ENCODE results near the gene PLEKHH3. TPM values are rescaled to one million over a fixed set of nuclear protein-coding genes. Genes with fewer than 3 reads are reported as not detected.

Gene PLEKHH3
- total RNA-seq, 1 experiment from 2014 or later = 17.8 TPM

GRCh38 chr17:42686520-42687128, 9.8 kb upstream of the PLEKHH3 start:
- DNase-seq (ENCODE audit: low read depth) = no peak

GRCh38 chr17:42685831-42686230, 9.0 kb upstream of the PLEKHH3 start:
- DNase-seq (ENCODE audit: low read depth) = no peak

- no peak for DNase-seq (ENCODE audit: low read depth)
These were observed 8.2 kb upstream of the PLEKHH3 start for GRCh38 chr17:42684929-42685556.

- DNase-seq (ENCODE audit: low read depth) = no peak
These were observed 6.7 kb upstream of the PLEKHH3 start for GRCh38 chr17:42683407-42684034.

GRCh38 chr17:42682722-42683403, 6.1 kb upstream of the PLEKHH3 start:
- DNase-seq (ENCODE audit: low read depth) = peak; percentile 74

- DNase-seq (ENCODE audit: low read depth) = peak; percentile 81
These were observed 5.4 kb upstream of the PLEKHH3 start, which contains the start of gene CNTNAP1 for GRCh38 chr17:42681976-42682721. TSS of gene CNTNAP1 (plus strand) at chr17:42682531. CDS start at chr17:42682830, 299 bp downstream.

GRCh38 chr17:42680331-42680808, 3.6 kb upstream of the PLEKHH3 start:
- DNase-seq (ENCODE audit: low read depth) = peak; percentile 16

- DNase-seq (ENCODE audit: low read depth) = peak; percentile 66
These were observed 2.9 kb upstream of the PLEKHH3 start for GRCh38 chr17:42679492-42680330.

- DNase-seq (ENCODE audit: low read depth) = peak; percentile 16
These were observed 2.2 kb upstream of the PLEKHH3 start for GRCh38 chr17:42678951-42679491.

GRCh38 chr17:42677921-42678781, 1.4 kb upstream of the PLEKHH3 start:
- DNase-seq (ENCODE audit: low read depth) = peak; percentile 88

- DNase-seq (ENCODE audit: low read depth) = peak; percentile 98
These were observed 441 bp upstream of the PLEKHH3 start for GRCh38 chr17:42677012-42677857.

- DNase-seq (ENCODE audit: low read depth) = peak; percentile 47
These were observed 800 bp downstream of the PLEKHH3 start for GRCh38 chr17:42675965-42676423.

GRCh38 chr17:42675348-42675964, 1.3 kb downstream of the PLEKHH3 start:
- no peak for DNase-seq (ENCODE audit: low read depth)

- no peak for DNase-seq (ENCODE audit: low read depth)
These were observed 1.9 kb downstream of the PLEKHH3 start for GRCh38 chr17:42674755-42675347.

- no peak for DNase-seq (ENCODE audit: low read depth)
These were observed 2.7 kb downstream of the PLEKHH3 start for GRCh38 chr17:42673885-42674754.

GRCh38 chr17:42673266-42673884, 3.4 kb downstream of the PLEKHH3 start:
- no peak for DNase-seq (ENCODE audit: low read depth)
